Prostate gland (tissue), 2 donors: ENCODE measurements around the gene PTPRK. TPM values are rescaled to one million over a fixed set of nuclear protein-coding genes. Genes with fewer than 3 reads are reported as not detected.

Source experiments
- DNase-seq: peaks from one replicate; pipeline ENCODE4 v3.0.0-alpha.2; 2019; ENCODE audit warnings: low spot score
- H3K27ac ChIP-seq, 2 donors: fragments of 200-600 bp; sonication (generic); 2 replicates each; pipeline ENCODE4 v1.5.1; 2017 to 2019
- H3K27me3 ChIP-seq: fragments of 200-600 bp; sonication (generic); replicated peaks from 2 replicates; pipeline ENCODE4 v1.5.1; 2019; ENCODE audit not compliant: insufficient read depth
- H3K36me3 ChIP-seq, 2 donors: fragments of 200-600 bp; sonication (generic); 1 replicate in 1 of 2; 2 replicates in 1 of 2; pipeline versions ENCODE4 v1.5.1 to v1.8.1; 2017 to 2019
- H3K4me1 ChIP-seq: fragments of 200-600 bp; sonication (generic); replicated peaks from 2 replicates; pipeline ENCODE4 v1.5.1; 2019
- H3K4me3 ChIP-seq, 2 donors: fragments of 200-600 bp; sonication (generic); 2 replicates each; pipeline ENCODE4 v1.5.1; 2017 to 2019
- H3K9me3 ChIP-seq: fragments of 200-600 bp; sonication (generic); 2 replicates; pipeline ENCODE4 v1.5.1; 2017
- POLR2A ChIP-seq: fragments of 450-650 bp; IDR thresholded peaks from one replicate; pipeline ENCODE4 v1.6.1; 2016; ENCODE audit warnings: antibody characterized with exemption, mild to moderate bottlenecking
- POLR2AphosphoS5 ChIP-seq: sonication (generic); formaldehyde crosslinking; IDR thresholded peaks from one replicate; pipeline ENCODE4 v1.6.1; 2017; ENCODE audit warnings: antibody characterized with exemption
- WGBS: methylation state at CpG from one replicate; pipeline ENCODE4 v1.1.5; 2018; 5-methylcytosine and 5-hydroxymethylcytosine counted together
- intact Hi-C: fragments of 100-400 bp; cut with DNase I; formaldehyde crosslinking; loops from one replicate; pipeline ENCODE4 v1.14.2; 2022
- total RNA-seq, 2 donors: library from RNA; depleted of rRNA; stranded (reverse); fragments of >200 nt; gene quantifications; one replicate each; pipeline ENCODE4 v1.1.0, GENCODE V29; 2016
- TF ChIP-seq, protein P1 (sequence below), 4 experiments: fragments of 200-600 bp in 2 of 4; fragments of 450-650 bp in 2 of 4; sonication (generic) in 2 of 4; IDR thresholded peaks; 1 replicate in 3 of 4; 2 replicates in 1 of 4; pipeline ENCODE4 v1.5.1; 2016 to 2019; ENCODE audit warnings: antibody characterized with exemption in 4 of 4, mild to moderate bottlenecking in 2 of 4, moderate library complexity in 2 of 4

The PTPRK gene
- total RNA-seq, 2 donors from 2014 or later, result 32.0 to 64.6 TPM

DNA sequence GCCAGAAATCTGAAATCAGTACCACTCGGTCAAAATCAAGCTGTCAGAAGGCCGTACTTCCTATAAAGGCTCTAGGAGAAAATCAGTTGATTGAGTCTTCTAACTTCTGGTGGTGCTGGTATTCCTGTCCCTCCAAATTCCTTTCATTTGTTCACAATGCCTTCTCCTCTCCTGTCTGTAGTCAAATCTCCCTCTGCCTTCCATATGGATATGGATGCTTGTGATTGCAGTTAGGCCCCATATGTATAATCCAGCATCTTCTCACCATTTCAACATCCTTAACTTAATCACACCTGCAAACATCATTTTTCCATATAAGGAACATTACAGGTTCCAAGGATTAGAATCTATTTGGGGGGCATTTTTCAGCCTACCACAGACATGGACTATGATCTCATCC is 331.7 kb downstream of the PTPRK start:
- TF ChIP-seq POLR2AphosphoS5, result no peak
- TF ChIP-seq, protein P1, sequence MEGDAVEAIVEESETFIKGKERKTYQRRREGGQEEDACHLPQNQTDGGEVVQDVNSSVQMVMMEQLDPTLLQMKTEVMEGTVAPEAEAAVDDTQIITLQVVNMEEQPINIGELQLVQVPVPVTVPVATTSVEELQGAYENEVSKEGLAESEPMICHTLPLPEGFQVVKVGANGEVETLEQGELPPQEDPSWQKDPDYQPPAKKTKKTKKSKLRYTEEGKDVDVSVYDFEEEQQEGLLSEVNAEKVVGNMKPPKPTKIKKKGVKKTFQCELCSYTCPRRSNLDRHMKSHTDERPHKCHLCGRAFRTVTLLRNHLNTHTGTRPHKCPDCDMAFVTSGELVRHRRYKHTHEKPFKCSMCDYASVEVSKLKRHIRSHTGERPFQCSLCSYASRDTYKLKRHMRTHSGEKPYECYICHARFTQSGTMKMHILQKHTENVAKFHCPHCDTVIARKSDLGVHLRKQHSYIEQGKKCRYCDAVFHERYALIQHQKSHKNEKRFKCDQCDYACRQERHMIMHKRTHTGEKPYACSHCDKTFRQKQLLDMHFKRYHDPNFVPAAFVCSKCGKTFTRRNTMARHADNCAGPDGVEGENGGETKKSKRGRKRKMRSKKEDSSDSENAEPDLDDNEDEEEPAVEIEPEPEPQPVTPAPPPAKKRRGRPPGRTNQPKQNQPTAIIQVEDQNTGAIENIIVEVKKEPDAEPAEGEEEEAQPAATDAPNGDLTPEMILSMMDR (IDR thresholded peaks at IDR 0.05), result no peak
- no peak for TF ChIP-seq POLR2A
- Histone ChIP-seq H3K9me3 (no peaks in the 10 kb centered on the region), H3K4me3 (no peak overlapping the region), H3K27ac (no peak overlapping the region), H3K36me3 (no peaks in the 10 kb centered on the region), H3K4me1 (no peaks in the 10 kb centered on the region), H3K27me3 (no peaks in the 10 kb centered on the region)
- no peak for DNase-seq
- 100% methylated on average over 2 of the region's 2 CpGs for WGBS
- intact Hi-C loops, result no loop called here

DNA sequence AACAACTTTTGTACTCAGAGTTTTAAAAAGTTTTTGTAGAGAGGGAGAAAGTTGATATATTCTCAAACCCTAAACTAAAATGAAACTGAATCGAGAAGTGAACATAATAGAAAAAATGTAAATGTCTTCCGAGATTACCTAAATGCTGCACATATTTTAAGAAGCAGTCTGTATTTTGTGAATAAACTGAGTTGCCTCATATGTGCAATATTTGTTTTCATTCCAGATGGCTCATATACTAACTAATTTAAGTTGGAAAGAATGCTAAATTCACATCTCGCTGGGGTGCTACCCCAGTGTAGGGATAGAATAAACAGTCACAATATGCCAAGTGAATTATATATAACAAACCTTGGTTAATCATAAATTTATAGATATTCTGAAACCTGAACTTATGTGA is 333.7 kb downstream of the PTPRK start:
- Histone ChIP-seq H3K27ac (no peak overlapping the region), H3K36me3 (no peaks in the 10 kb centered on the region), H3K9me3 (no peaks in the 10 kb centered on the region), H3K4me1 (no peaks in the 10 kb centered on the region), H3K27me3 (no peaks in the 10 kb centered on the region), H3K4me3 (no peak overlapping the region)
- no peak for DNase-seq
- WGBS, result 94% methylated on average over 3 of the region's 3 CpGs
- intact Hi-C loops, result no loop called here
- TF ChIP-seq POLR2AphosphoS5 (no peak), POLR2A (no peak)
- TF ChIP-seq, protein P1 (IDR thresholded peaks at IDR 0.05), result no peak

DNA sequence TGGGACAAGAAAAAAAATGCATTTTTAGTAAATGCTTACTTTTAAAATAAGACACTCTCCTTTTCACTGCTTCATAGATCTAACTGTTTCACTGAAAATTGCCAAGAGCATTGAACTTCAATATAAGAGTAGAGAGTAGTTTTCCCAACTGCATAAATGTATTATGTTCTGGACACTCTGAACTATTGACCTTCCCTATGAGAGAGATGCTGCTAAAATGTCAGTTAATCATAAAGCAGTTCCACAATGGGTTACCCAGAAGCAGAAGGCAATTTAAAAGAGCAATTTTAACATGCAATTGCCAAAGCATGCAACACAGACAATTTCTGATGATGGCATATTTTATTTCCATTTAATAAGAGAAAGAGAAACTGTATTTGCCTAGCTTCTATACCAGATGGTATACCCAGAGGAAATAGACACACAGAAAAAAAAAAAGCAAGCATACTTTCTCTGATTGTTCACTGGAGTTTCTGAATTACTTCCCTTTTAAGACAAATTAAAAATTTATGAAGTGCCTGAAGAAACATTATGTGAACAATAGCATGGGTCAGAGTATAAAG is 340.4 kb downstream of the PTPRK start:
- H3K4me1 ChIP-seq, result no peaks in the 10 kb centered on the region
- H3K27ac ChIP-seq, result no peak overlapping the region
- no peaks in the 10 kb centered on the region for H3K36me3 ChIP-seq
- intact Hi-C loops, result no loop called here
- H3K9me3 ChIP-seq, result no peaks in the 10 kb centered on the region
- H3K4me3 ChIP-seq, result no peak overlapping the region
- TF ChIP-seq POLR2AphosphoS5 (no peak), POLR2A (no peak)
- TF ChIP-seq, protein P1 (IDR thresholded peaks at IDR 0.05), result no peak
- no peaks in the 10 kb centered on the region for H3K27me3 ChIP-seq
- DNase-seq, result no peak

DNA sequence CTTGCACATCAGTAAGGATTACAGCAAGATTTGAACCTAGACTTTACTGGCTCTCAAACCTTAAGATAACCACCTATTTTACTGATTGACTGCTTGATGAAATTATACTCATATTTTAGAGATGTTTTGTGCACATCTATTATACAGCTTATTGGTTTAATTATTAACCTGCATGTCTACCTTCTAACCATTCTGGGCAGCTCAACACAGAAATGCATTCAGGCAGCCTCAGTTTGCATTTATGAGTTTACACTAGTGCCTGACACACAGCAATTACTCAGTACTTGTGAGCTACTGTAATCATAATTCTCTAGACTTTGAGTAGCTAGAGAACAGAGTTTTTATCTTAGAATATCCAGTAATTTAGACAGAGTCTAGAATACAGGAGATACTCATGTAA is 345.7 kb downstream of the PTPRK start:
- DNase-seq, result no peak
- intact Hi-C loops, result no loop called here
- Histone ChIP-seq H3K4me3 (no peak overlapping the region), H3K9me3 (no peaks in the 10 kb centered on the region), H3K27me3 (no peaks in the 10 kb centered on the region), H3K4me1 (no peaks in the 10 kb centered on the region), H3K36me3 (no peaks in the 10 kb centered on the region), H3K27ac (no peak overlapping the region)
- TF ChIP-seq POLR2AphosphoS5, result no peak
- TF ChIP-seq, protein P1 (IDR thresholded peaks at IDR 0.05), result no peak
- no peak for TF ChIP-seq POLR2A
